C4-2B (cell line): ENCODE measurements around the gene LCN10.

Experiments
- ZFX ChIP-seq: fragments of 450-650 bp; IDR thresholded peaks from 2 replicates; pipeline ENCODE4 v1.6.1; 2017
- TF ChIP-seq, protein P1 (sequence below): fragments of 450-650 bp; conservative IDR thresholded peaks from 2 replicates; pipeline ENCODE4 v1.5.1; 2017; ENCODE audit warnings: mild to moderate bottlenecking

GRCh38 chr9:136724772-136725171 is 18.0 kb downstream of the LCN10 start:
- TF ChIP-seq, protein P1, sequence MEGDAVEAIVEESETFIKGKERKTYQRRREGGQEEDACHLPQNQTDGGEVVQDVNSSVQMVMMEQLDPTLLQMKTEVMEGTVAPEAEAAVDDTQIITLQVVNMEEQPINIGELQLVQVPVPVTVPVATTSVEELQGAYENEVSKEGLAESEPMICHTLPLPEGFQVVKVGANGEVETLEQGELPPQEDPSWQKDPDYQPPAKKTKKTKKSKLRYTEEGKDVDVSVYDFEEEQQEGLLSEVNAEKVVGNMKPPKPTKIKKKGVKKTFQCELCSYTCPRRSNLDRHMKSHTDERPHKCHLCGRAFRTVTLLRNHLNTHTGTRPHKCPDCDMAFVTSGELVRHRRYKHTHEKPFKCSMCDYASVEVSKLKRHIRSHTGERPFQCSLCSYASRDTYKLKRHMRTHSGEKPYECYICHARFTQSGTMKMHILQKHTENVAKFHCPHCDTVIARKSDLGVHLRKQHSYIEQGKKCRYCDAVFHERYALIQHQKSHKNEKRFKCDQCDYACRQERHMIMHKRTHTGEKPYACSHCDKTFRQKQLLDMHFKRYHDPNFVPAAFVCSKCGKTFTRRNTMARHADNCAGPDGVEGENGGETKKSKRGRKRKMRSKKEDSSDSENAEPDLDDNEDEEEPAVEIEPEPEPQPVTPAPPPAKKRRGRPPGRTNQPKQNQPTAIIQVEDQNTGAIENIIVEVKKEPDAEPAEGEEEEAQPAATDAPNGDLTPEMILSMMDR = no peak
- TF ChIP-seq ZFX = no peak
